RKO (cell line): Measurements from ENCODE around the gene LDB3.
A peak's percentile ranks its signal among the peaks of the same experiment; 100 is the strongest.
"Not testable (repeated sequence)": the region's sequence is repeated elsewhere in the genome, so short reads cannot be mapped to it uniquely, and the experiment has no call there.

Experiments
- DNase-seq: peaks from one replicate; pipeline ENCODE4 v3.0.0-alpha.2; 2016; ENCODE audit warnings: low spot score

The LDB3 gene

DNA sequence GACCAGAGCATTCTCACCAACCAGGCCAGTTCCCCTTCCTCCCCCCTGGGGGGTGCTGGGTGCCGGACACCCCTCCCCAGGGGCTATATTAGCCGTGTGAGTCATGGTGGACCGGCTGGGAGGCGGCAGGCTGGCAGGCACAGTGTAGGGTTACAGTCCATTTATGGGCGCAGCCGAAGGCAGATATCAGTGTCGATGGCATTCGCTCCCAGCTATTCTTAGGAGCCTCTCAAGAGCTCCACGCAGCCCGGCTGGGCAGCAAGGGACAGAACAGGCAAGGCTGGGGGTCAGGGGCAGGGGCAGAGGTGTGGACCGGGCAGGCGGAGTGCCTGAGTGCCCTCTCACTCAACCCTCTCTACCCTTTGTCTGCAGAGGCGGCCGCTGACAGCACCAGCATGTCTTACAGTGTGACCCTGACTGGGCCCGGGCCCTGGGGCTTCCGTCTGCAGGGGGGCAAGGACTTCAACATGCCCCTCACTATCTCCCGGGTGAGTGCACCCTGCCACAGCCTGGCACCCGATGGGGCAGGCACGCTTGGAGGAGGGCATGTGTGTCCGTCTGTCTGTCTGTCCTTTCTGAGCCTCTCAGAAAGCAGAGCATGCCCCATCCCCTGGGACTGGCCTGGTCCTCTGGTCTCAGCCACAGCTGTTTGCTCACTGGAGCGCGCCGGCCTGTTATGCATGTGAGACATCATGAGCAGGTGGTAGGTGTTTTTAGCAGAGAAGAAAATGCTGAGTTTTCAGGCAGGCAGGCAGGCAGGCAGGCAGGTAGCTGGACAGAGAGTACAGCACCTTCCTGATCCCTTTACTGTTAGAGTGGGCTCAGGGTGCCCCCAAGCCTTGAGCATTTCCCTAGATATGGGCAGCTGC is at the start of gene LDB3:
Gene LDB3 (plus strand): TSS at position 215 of the 869 bp plus-strand sequence. CDS start 181 bp downstream, at position 396.
- DNase-seq, result no peak

DNA sequence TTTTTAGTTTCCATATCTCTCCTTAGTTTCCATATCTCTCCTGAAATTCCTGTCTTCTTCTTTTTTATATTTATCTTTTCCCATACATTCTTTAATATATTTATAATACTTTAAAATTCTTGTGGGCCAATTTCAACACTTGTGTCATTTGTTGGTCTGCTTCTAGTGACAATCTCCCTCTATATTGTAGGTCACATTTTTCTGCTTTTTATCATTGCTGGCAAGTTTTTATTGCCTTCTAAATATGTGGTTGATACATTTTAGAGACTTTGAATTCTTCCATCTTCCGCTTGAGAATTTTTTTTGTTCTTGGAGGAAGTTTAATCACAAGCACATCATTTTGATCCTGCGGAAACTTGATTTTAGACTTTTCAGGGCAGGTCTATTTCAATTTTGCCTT is 40.0 kb upstream of the LDB3 start:
- DNase-seq, result no peak

DNA sequence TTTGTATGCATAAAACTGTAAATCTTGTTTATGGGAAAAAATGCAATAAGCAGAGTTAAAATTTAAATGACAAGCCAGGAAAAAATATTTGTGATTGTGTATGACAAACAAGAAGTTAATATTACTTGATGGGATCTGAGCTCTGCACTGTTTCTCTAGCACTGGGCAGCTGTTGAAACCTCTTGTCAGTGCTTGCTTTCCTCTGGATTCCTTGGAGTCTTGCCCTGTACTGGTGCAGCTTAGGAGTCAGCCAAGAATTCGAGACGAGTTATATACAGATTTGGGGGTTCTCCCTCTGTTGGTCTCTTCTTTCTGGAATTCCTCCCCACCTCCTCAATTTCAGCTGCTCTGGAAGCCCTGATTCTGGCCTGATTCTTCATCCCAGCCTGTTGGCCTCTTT is 38.2 kb upstream of the LDB3 start:
- DNase-seq, result no peak

GRCh38 chr10:86632009-86632800 is 36.1 kb upstream of the LDB3 start:
- no peak for DNase-seq

GRCh38 chr10:86632951-86633350 is 35.4 kb upstream of the LDB3 start:
- no peak for DNase-seq

- DNase-seq, result peak; percentile 16
Measured at GRCh38 chr10:86635402-86635801, 32.9 kb upstream of the LDB3 start.

DNA sequence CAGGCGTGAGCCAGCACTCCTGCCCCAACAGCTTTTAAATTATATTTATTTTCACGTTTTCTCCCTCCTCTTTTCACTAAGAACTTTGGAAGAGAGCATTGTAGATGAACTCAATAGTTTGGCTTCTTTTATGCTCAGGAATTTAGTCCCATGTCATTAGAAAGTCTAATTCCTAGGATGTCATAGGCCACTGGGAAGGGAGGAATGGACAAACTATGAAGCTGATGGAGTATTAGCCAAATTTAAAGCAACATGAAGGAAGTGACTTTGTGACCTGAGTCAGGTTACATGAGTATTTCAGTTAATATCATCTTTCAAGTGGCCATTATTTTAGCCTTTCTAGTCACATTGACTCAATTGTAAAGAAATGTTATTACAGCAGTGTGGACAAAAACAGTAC is 32.0 kb upstream of the LDB3 start:
- no peak for DNase-seq

GRCh38 chr10:86642021-86642420 is 26.3 kb upstream of the LDB3 start:
- no peak for DNase-seq

GRCh38 chr10:86642499-86642898 is 25.8 kb upstream of the LDB3 start:
- peak; percentile 76 for DNase-seq

DNA sequence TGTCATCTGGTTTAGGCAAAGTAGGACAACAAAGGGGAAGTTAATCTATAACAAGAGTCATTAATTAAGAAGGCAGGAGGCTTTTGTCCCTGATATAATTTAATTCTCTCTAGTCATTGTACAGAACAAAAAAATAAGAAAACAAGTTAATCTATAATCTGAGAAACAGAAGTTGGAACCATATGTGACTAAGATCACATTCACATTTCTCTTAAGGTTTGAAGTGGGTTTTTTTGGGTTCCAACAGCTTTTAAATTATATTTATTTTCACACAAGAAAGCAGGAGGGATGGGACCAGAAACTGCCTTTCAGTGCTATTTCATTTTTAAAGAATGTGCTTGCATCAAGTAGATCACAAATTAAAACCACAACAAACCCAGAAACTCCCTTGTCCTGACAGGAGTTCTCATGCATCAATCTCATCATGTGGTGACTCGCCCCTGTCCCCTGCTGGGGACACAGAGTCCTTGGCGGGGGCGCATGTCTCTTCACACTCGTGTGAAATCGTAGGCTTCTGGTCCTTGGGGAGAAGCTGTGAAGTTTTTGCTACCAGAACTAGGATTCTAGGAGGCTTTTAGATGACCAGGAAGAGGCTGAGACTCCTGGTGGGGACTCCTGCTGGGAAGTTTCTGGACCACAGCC is 24.0 kb upstream of the LDB3 start:
- no peak for DNase-seq

GRCh38 chr10:86644794-86645445 is 23.4 kb upstream of the LDB3 start:
- DNase-seq, result no peak

DNA sequence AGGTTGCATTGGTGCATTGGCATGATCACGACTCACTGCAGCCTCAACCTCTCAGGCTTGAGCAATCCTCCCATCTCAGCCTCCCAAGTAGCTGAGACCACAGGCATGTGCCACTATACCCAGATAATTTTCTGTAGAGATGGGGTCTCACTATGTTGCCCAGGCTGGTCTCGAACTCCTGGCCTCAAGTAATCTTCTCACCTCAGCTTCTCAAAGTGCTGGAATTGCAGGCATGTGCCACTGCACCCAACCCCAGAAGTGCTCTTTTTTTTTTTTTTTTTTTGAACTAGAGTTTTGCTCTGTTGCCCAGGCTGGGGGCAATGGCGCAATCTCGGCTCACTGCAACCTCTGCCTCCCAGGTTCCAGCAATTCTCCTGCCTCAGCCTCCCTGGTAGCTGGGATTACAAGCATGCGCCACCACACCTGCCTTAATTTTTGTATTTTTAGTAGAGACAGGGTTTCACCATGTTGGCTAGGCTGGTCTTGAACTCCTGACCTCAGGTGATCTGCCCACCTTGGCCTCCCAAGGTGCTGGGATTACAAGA is 22.6 kb upstream of the LDB3 start:
- DNase-seq, result not testable (repeated sequence)

DNA sequence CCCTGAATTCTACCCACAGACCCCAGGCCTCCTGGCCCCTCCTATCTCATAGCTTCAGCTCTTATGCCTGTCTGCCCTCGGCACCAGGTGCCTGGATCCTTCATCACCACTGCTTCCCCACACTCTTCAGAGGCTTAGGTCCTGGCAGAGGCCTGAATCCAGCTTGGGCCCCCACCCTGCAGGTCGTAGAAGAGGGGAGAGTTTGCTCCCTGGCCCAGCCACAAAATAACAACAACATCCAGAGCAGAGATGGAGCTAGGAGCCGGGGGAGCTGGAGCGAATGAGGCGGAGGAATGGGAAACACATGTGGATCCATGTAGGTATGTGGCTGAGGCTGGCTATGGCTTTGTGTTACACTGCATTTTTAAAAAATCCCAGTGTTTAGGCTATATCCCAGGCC is 21.8 kb upstream of the LDB3 start:
- no peak for DNase-seq

DNA sequence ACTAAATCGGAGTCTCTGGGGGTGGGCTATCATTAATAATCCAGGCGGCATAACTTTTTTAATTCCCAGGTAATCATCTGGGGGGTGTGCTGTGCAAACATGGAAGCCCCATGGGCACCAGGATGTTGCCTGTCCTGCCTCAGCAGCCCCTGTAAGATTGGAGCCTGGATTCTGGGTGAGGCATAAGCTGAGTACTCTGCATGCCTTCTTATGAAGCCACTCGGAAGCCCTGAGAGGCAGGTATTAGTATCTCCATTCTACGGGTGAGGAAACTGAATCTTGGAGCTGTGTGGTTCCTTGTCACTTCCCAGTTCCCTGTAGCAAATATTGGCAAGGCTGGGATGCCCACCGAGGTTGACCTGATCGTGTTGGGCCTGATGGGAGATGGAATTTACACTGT is 21.4 kb upstream of the LDB3 start:
- DNase-seq, result no peak

DNA sequence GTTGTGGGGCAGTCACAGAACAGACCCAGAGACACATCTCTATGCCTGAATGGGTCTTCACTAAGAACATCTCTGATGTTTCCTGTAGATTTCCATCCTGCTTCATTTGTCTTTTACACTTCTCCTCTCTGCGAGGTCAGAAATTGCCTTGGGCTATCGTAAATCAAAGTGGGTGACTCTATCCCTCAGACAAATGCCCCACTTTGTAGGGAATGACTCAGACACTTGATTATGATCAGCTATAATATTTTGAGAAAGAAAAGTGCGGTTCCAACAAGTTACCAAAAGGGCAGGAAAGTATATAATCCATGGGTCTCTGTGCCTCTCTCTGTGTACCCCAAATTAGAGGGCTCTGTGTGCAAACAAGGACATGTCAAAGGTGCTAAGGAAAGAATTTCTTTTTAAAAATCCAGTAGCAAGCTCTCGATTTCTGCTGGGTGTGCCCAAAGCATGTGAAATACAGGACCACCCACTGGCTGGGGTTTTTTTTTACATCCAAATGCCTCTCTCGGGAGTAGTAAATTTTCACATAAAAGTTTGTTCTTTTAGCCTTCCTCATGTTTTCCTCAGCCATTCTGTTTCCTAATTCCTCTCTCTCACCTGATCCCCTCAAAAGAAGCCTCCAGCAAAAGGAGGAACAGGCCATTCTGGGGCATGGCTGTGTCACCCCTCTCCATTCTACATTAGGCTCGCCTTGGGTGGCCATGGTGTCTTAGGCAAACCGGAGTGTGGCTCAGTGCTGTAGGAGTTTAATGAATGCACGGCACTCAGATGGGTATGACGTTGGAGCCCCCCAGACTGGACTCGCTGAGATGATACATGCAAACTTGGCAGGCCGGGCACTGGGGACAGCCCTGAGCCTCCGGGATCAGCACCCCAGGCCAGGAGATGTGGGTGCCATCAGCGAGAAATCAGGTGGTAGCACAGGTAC is 20.3 kb upstream of the LDB3 start:
- peak; percentile 18 for DNase-seq

GRCh38 chr10:86648704-86649427 is 19.4 kb upstream of the LDB3 start:
- no peak for DNase-seq

DNA sequence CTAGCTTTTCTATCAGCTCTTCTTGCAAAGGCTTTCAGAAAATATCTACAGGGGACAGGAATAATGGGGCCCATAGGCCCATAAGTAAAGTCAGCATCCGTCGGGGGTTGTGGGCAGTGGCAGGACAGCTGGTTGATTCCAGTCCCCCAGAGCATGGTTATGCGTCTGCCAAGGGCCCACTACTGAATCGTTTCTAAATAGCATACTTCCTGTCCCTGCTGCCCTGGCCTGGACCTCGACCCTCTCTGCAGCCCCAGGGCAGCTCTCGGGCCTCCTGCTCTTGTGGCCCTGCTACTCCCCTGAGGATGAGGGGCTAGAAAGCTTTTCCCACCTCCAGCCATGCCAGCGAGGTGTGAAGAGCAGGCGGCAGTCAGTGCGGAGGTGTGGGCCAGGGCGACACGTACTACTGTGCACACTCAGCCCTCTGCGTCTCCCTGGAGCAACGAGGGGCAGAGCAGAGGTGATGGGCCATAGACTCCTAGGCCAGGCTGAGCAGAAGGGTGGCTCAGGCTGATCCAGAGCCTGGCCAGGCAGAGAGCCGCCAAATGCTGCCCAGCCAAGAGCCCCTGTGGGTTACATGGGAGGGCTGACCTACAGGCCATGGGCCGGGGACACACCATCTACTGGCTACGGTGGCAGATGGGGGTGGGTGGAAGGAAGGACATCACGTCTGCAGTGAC is 18.7 kb upstream of the LDB3 start:
- DNase-seq, result no peak

- no peak for DNase-seq
Measured at GRCh38 chr10:86650151-86650550, 18.2 kb upstream of the LDB3 start.

- no peak for DNase-seq
Measured at GRCh38 chr10:86651021-86651471, 17.3 kb upstream of the LDB3 start.
